ENCODE data around the gene TRMT10A.
"Not testable (repeated sequence)": the region's sequence is repeated elsewhere in the genome, so short reads cannot be mapped to it uniquely, and the experiment has no call there.

TRMT10A gene

DNA sequence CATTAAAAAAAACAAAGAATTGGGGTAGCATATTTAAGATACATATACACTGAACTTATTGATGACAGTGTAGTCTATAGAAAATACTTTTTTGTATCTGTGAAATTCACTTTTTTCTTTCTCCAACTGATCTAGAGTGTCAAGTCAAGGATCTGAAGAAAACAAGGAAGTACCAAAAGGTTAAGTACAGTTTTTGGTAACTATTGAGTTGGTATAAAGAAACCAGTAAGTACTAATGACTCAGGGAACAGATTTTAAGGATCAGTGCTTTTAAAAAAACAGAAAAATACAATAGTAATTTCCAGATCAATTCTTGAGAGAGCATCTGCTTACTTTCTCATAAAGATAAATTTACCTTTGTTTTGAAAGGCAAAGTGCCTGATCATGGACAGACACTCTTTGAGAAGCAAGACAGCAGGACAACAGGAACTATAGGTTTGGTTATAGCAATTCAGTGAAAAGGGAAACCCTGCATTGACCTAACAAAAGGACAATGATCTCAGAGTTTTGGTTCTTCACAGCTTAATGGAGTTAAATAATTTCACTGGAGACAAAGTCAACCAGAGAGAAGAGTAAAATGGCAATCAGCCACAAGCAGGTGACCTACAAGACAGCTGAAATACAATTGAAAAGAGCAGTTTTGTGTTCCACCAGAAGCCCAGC, 23.4 kb downstream of the TRMT10A start:
- DNase-seq (ENCODE audit: low read depth) = no peak

DNA sequence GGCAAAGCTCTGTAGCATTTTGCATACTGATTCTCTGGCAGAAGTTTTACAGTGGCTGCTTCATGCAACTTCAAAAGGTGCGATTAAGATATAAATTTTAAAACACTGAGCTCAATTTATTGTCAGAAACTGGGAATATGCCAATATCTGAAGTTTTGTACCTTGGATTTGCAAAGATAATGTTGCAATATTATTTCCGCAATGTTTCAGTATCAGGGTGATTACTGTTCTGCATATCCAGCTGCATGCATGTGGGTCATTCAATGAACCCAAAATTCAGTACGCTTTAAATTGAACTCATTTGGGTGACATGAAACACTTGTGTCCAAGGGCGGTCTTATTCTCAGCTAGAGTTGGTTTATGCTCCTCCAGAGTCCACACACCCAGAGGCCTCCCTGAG, 26.2 kb downstream of the TRMT10A start:
- no peak for DNase-seq (ENCODE audit: low read depth)

DNA sequence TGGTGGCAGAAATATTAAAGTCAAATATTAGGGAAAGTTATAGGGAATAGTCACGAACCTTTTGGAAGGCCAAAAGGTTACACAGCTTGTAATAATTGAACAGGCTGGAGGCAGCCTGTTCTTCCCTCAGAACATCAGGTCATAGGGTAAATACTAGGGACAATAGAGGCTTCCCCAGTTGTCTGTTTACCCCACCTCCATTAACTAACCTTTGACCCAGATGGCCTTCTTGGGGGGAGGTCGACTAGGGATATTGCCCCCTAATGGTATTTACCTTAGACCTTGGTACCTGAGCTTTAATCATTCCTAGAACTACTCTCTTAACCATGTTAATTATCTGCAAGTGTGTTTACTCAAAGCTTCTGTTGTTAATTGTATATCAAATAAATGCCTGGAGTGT, 27.0 kb downstream of the TRMT10A start:
- no peak for DNase-seq (ENCODE audit: low read depth)

DNA sequence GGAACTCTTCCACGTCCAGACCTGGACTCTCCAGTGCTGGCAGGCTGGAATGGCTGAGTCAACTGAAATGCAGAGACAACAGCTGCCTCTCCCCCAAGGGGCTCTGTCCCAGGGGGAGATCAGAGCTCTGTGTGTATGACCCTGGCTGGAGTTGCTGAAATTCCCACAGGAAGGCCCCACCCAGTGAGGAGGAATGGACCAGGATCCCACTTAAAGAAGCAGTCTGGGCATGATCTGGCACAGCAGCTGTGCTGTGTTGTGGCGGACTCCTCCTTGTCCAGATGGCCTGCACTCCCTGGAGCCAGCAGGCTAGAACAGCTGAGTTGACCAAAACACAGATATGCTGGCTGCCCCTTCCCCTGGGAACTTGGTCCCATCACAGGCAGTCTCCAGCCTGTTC, 27.6 kb downstream of the TRMT10A start:
- DNase-seq (ENCODE audit: low read depth) = no peak

DNA sequence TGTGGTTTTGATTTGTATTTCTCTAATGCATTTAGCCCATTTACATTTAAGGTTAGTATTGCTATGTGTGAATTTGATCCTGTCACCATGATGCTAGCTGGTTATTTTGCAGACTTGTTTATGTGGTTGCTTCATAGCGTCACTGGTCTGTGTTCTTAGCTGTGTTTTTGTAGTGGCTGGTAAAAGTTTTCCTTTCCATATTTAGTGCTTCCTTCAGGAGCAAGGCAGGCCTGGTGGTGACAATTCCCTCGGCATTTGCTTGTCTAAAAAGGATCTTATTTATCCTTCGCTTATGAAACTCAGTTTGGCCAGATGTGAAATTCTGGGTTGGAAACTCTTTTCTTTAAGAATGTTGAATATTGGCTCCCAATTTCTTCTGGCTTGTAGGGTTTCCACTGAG, 29.1 kb downstream of the TRMT10A start:
- not testable (repeated sequence) for DNase-seq (ENCODE audit: low read depth)

DNA sequence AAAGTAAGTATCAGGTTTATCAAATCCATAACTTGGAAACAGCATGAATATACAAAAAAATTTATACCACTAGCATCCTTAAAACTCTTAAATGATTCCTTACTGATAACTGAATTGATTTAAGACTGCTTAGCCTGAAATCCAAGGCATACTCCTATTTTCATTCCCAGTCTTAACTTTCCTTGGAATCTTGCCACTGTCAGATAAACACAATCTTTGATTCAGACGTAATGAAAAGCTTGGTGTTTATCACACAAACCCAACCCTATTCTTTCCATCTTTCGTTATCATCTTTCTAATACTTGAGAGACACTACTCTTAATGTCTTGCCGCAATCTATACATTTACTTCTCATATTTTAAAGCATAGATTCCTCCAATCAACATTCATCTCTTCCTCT, 33.9 kb downstream of the TRMT10A start:
- no peak for DNase-seq (ENCODE audit: low read depth)

DNA sequence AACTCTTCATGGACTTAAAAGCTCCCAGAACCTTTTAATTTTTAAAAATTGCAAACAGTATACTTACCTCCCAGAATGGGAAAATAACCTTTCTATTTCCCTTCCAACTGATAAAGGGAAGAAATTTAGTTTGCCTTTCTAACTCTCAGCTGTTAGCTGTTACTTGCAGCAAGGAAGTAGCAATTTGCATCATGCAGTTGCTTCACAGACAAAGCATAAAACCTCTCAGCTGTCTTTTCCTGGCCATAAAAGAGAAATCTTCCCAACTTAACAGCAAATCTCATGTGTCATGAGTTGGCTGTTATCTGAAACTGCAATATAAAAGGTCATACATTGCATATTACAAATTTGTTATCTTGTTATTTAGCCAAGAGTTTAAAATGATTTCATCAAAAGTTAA, 34.6 kb downstream of the TRMT10A start:
- no peak for DNase-seq (ENCODE audit: low read depth)

DNA sequence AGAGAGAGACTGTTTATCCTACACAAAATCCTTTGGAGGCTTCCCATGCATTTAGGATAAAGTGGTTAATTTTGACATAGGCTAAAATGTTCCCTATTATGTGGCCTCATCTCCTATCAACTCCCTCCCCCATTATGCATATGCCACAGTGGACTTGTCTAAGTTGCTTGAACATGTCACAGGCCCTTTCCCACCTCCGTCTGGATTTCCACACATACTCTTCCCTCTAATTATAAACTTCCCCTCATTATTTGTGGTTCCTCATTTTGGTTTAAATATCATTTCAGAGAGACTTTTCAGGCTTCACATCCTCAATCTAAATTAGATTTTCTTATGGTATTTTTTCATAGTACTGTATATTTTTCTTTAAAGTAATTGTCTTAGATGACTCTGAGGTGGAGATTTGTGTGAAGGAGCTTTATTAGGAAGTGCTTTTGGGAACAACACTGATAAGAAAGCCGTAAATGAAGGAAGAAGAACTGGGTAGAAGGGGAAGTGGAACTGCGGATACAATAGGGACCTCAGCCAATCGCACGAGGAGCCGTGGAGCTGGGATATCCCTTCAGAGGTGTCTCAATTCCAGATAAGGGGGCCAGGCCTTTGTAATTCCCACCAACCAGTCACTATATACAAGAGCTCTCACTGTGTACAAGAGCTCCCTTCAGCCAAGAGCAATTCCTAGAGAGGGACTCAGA, 45.1 kb downstream of the TRMT10A start:
- DNase-seq (ENCODE audit: low read depth) = no peak

DNA sequence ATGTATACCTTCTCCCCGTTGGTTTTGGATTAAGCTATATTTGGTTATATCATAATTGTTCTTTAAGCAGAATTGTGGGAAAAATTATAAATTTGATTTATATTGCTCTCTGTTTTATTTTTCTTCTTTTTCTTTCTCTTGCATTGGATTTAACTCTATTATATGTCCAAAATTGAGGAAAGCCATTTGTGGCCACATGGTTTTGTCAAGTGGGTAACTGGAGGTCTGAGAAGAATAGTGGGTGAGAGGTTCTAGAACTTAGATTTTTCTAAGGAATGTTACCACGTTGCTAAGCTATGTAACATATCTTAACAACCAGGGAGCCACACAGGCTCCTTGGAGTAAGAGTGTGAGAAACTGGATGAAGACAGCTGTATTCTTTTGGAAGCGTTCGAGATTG, 53.1 kb downstream of the TRMT10A start, which contains the start of gene C4orf17:
TSS of gene C4orf17 (plus strand) at position 301 of the 400 bp plus-strand sequence. CDS start 2,061 bp downstream, outside the sequence.
- no peak for DNase-seq (ENCODE audit: low read depth)

DNA sequence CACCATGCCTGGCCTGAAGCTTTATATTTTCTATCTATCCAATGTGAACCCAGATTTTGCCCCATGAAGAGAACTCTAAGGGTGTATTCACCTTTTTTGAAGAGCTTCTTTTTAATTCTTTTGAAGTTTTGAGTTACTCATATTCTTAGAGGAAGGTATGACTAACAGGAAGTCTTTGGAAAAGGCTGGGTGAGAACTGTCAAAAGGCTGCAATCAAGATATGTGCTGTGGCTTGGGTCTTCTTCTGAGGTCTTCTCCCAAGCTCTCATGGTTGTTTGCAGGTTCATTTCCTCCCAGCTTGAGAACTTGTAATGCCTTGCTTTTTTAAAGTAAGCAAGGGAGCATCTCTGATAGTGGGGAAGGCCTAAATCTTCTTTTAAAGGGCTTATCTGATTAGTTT, 56.1 kb downstream of the TRMT10A start:
- DNase-seq (ENCODE audit: low read depth) = no peak

DNA sequence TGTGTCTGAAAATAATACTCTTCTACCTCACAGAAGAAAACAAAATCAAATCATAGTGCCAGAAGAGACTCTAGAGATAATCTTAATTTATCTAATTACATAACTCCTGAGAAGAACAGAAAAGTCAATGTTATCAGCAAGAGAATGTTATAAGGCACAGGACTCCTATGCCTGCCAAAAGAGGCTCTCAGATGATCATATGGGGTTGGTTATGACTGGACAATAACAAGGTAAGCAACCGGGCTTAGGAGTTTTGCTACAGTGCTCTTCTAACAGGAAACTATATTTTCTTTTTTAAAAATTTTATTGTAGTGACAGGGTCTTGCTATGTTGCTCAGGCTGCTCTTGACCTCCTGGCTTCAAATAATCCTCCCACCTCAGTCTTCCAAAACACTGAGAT, 56.5 kb downstream of the TRMT10A start:
- DNase-seq (ENCODE audit: low read depth) = no peak

DNA sequence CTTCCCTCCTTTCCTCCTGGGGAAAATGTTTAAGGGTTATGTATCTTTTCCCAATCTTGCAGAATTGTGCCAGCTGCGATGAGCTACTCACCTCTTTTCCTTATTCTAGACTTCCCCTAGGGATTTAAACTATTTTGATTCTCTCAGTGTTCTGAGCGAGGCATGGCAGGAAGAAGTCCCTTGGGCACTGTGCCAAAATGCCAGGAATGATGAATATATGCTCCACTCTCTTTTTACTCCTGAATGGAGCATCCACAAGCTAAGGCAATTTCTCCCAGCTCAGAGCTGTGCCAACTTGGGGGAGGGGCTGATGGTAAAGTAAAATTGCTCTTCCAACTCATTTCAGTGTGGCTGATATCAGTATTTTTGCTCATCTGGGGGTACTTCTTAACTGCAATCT, 57.1 kb downstream of the TRMT10A start:
- DNase-seq (ENCODE audit: low read depth) = no peak

DNA sequence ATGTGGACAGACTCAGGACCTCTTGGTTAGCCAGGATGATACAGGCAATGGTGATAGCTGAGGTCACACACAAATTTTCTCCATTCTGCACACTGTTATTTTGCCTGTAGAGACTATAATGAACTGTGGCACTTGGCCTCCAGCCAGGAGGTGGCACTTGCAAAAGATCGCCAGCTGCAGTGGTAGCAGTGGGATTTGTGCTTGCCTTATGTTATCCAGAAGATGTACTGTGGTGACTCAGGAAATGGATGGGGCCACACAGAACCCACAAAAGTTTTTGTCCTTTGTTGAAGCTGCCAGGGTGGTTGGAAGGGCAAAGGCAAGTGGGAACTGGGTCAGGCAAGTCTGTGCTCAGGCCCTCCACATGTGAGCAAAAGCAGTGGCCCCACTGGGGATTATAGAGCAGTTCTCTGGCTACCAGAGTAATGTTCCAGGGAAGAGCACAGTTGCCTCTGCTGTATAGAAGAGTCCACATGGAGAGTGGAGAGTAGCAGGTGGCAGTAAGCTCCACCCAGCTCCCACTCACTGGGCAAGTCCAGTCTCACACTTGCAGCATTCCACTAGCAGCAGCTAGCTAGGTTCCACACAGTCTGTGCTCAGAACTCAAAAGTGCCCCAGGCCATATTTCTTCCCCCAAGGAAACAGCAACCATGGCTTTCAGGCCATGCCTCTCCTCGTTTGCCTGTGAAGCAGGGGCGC, 58.9 kb downstream of the TRMT10A start:
- DNase-seq (ENCODE audit: low read depth) = no peak

All from HS-5 (cell line).